Measurements from ENCODE around the gene F10. TPM values are rescaled to one million over a fixed set of nuclear protein-coding genes. Genes with fewer than 3 reads are reported as not detected.

Gene F10
- total and polyA plus RNA-seq, 2 experiments from 2014 or later = 0.76 to 1.6 TPM

DNA sequence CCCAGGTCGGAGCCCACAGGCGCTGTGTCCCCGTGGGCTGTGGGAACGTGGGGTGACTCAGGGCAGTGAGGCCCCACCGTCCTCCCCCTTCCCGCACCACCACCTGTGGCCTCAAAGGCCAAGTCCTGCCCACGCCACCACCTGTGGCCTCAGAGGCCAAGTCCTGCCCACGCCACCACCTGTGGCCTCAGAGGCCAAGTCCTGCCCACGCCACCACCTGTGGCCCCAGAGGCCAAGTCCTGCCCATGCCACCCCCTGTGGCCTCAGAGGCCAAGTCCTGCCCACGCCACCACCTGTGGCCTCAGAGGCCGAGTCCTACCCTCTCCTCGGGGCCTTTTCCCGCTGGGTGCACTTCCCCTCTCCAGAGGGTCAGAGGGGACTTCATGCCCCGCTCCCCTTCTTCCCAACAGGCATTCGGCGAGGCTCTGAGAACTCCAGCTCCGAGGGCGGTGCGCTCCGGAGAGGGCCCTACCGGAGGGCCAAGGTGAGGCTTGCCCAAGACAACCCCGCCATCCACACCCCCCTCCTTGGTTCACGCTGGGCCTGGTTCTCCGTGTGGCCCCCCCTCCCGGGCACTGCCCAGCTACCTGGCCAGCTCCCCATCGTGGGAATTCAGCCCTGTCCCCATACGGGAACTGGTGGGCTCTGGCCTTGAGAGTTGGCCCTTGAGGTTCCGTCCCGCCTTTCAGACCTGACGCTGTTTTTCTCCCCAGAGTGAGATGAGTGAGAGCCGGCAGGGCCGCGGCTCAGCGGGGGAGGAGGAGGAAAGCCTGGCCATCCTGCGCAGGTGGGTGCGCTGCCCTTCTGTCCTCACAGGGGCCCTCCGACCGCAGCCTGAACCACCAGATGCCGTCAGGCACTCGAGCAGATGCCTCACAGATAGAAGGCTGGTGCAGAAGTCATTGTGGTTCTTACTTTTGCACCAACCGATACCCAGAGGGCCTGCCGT, 44.4 kb upstream of the F10 start:
- H3K79me2 ChIP-seq (replicated peaks; ENCODE audit: insufficient read depth) = no peaks in the 10 kb centered on the region
- H3K4me1 ChIP-seq (ENCODE audit: insufficient read depth) = no peaks in the 10 kb centered on the region
- TF ChIP-seq POLR2AphosphoS5 (IDR thresholded peaks at IDR 0.05; ENCODE audit: low read depth) = no peak
- no peak for TF ChIP-seq JUNB (IDR thresholded peaks at IDR 0.05; ENCODE audit: unreplicated experiment)
- TF ChIP-seq NANOG (IDR thresholded peaks at IDR 0.05; ENCODE audit: borderline replicate concordance) = no peak
- no peak for TF ChIP-seq ZNF114 (CRISPR knock-in tag; IDR thresholded peaks at IDR 0.05)
- no peak for TF ChIP-seq EZH2 (IDR thresholded peaks at IDR 0.05; ENCODE audit: low read depth, unreplicated experiment)
- no peak for TF ChIP-seq EZH2phosphoT487 (IDR thresholded peaks at IDR 0.05; ENCODE audit: unreplicated experiment)
- no peak for TF ChIP-seq STAT1 (IDR thresholded peaks at IDR 0.05; ENCODE audit: unreplicated experiment)
- TF ChIP-seq, protein P1, sequence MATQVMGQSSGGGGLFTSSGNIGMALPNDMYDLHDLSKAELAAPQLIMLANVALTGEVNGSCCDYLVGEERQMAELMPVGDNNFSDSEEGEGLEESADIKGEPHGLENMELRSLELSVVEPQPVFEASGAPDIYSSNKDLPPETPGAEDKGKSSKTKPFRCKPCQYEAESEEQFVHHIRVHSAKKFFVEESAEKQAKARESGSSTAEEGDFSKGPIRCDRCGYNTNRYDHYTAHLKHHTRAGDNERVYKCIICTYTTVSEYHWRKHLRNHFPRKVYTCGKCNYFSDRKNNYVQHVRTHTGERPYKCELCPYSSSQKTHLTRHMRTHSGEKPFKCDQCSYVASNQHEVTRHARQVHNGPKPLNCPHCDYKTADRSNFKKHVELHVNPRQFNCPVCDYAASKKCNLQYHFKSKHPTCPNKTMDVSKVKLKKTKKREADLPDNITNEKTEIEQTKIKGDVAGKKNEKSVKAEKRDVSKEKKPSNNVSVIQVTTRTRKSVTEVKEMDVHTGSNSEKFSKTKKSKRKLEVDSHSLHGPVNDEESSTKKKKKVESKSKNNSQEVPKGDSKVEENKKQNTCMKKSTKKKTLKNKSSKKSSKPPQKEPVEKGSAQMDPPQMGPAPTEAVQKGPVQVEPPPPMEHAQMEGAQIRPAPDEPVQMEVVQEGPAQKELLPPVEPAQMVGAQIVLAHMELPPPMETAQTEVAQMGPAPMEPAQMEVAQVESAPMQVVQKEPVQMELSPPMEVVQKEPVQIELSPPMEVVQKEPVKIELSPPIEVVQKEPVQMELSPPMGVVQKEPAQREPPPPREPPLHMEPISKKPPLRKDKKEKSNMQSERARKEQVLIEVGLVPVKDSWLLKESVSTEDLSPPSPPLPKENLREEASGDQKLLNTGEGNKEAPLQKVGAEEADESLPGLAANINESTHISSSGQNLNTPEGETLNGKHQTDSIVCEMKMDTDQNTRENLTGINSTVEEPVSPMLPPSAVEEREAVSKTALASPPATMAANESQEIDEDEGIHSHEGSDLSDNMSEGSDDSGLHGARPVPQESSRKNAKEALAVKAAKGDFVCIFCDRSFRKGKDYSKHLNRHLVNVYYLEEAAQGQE (IDR thresholded peaks at IDR 0.05; ENCODE audit: unreplicated experiment) = no peak
- TF ChIP-seq, protein P2, sequence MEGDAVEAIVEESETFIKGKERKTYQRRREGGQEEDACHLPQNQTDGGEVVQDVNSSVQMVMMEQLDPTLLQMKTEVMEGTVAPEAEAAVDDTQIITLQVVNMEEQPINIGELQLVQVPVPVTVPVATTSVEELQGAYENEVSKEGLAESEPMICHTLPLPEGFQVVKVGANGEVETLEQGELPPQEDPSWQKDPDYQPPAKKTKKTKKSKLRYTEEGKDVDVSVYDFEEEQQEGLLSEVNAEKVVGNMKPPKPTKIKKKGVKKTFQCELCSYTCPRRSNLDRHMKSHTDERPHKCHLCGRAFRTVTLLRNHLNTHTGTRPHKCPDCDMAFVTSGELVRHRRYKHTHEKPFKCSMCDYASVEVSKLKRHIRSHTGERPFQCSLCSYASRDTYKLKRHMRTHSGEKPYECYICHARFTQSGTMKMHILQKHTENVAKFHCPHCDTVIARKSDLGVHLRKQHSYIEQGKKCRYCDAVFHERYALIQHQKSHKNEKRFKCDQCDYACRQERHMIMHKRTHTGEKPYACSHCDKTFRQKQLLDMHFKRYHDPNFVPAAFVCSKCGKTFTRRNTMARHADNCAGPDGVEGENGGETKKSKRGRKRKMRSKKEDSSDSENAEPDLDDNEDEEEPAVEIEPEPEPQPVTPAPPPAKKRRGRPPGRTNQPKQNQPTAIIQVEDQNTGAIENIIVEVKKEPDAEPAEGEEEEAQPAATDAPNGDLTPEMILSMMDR (conservative IDR thresholded peaks at IDR 0.05; ENCODE audit: low read depth in 2 of 2) = no peak
- TF ChIP-seq CREB1 (CRISPR knock-in tag; IDR thresholded peaks at IDR 0.05; ENCODE audit: low read depth) = no peak
- TF ChIP-seq ZNF331 (CRISPR knock-in tag; IDR thresholded peaks at IDR 0.05; ENCODE audit: low read depth) = no peak
- TF ChIP-seq, protein P3, sequence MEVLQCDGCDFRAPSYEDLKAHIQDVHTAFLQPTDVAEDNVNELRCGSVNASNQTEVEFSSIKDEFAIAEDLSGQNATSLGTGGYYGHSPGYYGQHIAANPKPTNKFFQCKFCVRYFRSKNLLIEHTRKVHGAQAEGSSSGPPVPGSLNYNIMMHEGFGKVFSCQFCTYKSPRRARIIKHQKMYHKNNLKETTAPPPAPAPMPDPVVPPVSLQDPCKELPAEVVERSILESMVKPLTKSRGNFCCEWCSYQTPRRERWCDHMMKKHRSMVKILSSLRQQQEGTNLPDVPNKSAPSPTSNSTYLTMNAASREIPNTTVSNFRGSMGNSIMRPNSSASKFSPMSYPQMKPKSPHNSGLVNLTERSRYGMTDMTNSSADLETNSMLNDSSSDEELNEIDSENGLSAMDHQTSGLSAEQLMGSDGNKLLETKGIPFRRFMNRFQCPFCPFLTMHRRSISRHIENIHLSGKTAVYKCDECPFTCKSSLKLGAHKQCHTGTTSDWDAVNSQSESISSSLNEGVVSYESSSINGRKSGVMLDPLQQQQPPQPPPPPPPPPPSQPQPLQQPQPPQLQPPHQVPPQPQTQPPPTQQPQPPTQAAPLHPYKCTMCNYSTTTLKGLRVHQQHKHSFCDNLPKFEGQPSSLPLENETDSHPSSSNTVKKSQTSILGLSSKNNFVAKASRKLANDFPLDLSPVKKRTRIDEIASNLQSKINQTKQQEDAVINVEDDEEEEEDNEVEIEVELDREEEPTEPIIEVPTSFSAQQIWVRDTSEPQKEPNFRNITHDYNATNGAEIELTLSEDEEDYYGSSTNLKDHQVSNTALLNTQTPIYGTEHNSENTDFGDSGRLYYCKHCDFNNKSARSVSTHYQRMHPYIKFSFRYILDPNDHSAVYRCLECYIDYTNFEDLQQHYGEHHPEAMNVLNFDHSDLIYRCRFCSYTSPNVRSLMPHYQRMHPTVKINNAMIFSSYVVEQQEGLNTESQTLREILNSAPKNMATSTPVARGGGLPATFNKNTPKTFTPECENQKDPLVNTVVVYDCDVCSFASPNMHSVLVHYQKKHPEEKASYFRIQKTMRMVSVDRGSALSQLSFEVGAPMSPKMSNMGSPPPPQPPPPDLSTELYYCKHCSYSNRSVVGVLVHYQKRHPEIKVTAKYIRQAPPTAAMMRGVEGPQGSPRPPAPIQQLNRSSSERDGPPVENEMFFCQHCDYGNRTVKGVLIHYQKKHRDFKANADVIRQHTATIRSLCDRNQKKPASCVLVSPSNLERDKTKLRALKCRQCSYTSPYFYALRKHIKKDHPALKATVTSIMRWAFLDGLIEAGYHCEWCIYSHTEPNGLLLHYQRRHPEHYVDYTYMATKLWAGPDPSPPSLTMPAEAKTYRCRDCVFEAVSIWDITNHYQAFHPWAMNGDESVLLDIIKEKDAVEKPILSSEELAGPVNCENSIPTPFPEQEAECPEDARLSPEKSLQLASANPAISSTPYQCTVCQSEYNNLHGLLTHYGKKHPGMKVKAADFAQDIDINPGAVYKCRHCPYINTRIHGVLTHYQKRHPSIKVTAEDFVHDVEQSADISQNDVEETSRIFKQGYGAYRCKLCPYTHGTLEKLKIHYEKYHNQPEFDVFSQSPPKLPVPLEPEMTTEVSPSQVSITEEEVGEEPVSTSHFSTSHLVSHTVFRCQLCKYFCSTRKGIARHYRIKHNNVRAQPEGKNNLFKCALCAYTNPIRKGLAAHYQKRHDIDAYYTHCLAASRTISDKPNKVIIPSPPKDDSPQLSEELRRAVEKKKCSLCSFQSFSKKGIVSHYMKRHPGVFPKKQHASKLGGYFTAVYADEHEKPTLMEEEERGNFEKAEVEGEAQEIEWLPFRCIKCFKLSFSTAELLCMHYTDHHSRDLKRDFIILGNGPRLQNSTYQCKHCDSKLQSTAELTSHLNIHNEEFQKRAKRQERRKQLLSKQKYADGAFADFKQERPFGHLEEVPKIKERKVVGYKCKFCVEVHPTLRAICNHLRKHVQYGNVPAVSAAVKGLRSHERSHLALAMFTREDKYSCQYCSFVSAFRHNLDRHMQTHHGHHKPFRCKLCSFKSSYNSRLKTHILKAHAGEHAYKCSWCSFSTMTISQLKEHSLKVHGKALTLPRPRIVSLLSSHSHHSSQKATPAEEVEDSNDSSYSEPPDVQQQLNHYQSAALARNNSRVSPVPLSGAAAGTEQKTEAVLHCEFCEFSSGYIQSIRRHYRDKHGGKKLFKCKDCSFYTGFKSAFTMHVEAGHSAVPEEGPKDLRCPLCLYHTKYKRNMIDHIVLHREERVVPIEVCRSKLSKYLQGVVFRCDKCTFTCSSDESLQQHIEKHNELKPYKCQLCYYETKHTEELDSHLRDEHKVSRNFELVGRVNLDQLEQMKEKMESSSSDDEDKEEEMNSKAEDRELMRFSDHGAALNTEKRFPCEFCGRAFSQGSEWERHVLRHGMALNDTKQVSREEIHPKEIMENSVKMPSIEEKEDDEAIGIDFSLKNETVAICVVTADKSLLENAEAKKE (CRISPR knock-in tag; IDR thresholded peaks at IDR 0.05) = no peak
- TF ChIP-seq, protein P4, sequence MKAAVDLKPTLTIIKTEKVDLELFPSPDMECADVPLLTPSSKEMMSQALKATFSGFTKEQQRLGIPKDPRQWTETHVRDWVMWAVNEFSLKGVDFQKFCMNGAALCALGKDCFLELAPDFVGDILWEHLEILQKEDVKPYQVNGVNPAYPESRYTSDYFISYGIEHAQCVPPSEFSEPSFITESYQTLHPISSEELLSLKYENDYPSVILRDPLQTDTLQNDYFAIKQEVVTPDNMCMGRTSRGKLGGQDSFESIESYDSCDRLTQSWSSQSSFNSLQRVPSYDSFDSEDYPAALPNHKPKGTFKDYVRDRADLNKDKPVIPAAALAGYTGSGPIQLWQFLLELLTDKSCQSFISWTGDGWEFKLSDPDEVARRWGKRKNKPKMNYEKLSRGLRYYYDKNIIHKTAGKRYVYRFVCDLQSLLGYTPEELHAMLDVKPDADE (IDR thresholded peaks at IDR 0.05) = no peak
- no peak for ATAC-seq
- H4K20me1 ChIP-seq (replicated peaks; ENCODE audit: insufficient read depth) = no peaks in the 10 kb centered on the region
- H3K4me1 Mint-ChIP-seq = no peaks in the 10 kb centered on the region; the same call in 2 of the 3 replicates
- H3F3A ChIP-seq (replicated peaks; ENCODE audit: low read depth) = no peaks in the 10 kb centered on the region
- H3K36me3 Mint-ChIP-seq (ENCODE audit: low read depth) = peaks cover 5% of the 10 kb centered on the region; the same call in 2 of the 3 replicates
- H3K36me3 ChIP-seq (ENCODE audit: insufficient read depth) = no peaks in the 10 kb centered on the region
- H3K4me3 Mint-ChIP-seq = no peak overlapping the region
- H3K9me3 Mint-ChIP-seq = no peaks in the 10 kb centered on the region
- H3K27me3 ChIP-seq (ENCODE audit: insufficient read depth) = no peaks in the 10 kb centered on the region
- no peaks in the 10 kb centered on the region for H3K9me2 ChIP-seq (ENCODE audit: insufficient read depth)
- H3K4me3 ChIP-seq = no peak overlapping the region
- H3K27me3 Mint-ChIP-seq (ENCODE audit: insufficient read depth, low read depth, poor library complexity) = peaks cover 8% of the 10 kb centered on the region
- H3K4me2 ChIP-seq = no peak overlapping the region
- no peak overlapping the region for H2AFZ ChIP-seq
- no peak overlapping the region; the same call in none of the 2 replicates for H3K27ac Mint-ChIP-seq
- no peak overlapping the region for H3K27ac ChIP-seq (ENCODE audit: low read depth)
- no peak for DNase-seq (ENCODE audit: low spot score)

All from GM23338 (cell line).